OCI-LY1 (cell line): ENCODE measurements around the gene SEPTIN3.

Experiments
- H2AFZ ChIP-seq: fragments of 200-600 bp; sonication (generic), shearing (Covaris generic); 2 replicates; pipeline ENCODE4 v1.6.0; 2014; ENCODE audit warnings: antibody characterized with exemption, mild to moderate bottlenecking, low read length
- H3F3A ChIP-seq: fragments of 200-600 bp; sonication (generic), shearing (Covaris generic); 2 replicates; pipeline ENCODE4 v1.6.0; 2014; ENCODE audit warnings: mild to moderate bottlenecking, antibody characterized with exemption, low read length, moderate library complexity; ENCODE audit not compliant: insufficient read depth
- H3K27ac ChIP-seq: fragments of 200-600 bp; sonication (generic); 2 replicates; pipeline ENCODE4 v1.5.1; 2014; ENCODE audit warnings: low read length, mixed run types, mild to moderate bottlenecking, low read depth; ENCODE audit not compliant: poor library complexity, severe bottlenecking
- H3K27me3 ChIP-seq: fragments of 200-600 bp; sonication (generic); 2 replicates; pipeline ENCODE4 v1.6.0; 2014; ENCODE audit warnings: antibody characterized with exemption, mild to moderate bottlenecking, low read length, moderate library complexity; ENCODE audit not compliant: insufficient read depth
- H3K36me3 ChIP-seq: fragments of 200-600 bp; sonication (generic); 2 replicates; pipeline ENCODE4 v1.6.1; 2014; ENCODE audit warnings: mild to moderate bottlenecking, antibody characterized with exemption, low read length, moderate library complexity, mixed read lengths; ENCODE audit not compliant: insufficient read depth
- H3K4me1 ChIP-seq: fragments of 200-600 bp; sonication (generic); 2 replicates; pipeline ENCODE4 v1.5.1; 2014; ENCODE audit warnings: mild to moderate bottlenecking, low read length, moderate library complexity; ENCODE audit not compliant: insufficient read depth, severe bottlenecking
- H3K4me2 ChIP-seq: fragments of 200-600 bp; sonication (generic), shearing (Covaris generic); 2 replicates; pipeline ENCODE4 v1.6.1; 2014; ENCODE audit warnings: low read length
- H3K4me3 ChIP-seq: fragments of 200-600 bp; sonication (generic); 2 replicates; pipeline ENCODE4 v1.5.1; 2014; ENCODE audit warnings: low read length, low read depth, mild to moderate bottlenecking, mixed read lengths; ENCODE audit not compliant: poor library complexity, severe bottlenecking
- H3K79me2 ChIP-seq: fragments of 200-600 bp; shearing (Covaris generic); 2 replicates; pipeline ENCODE4 v1.6.1; 2016; ENCODE audit warnings: mixed run types, low read length, mixed read lengths; ENCODE audit not compliant: insufficient read depth
- H3K9ac ChIP-seq: fragments of 200-600 bp; sonication (generic), shearing (Covaris generic); 2 replicates; pipeline ENCODE4 v1.6.1; 2014; ENCODE audit warnings: mild to moderate bottlenecking, low read length, mixed read lengths
- H3K9me2 ChIP-seq: fragments of 200-600 bp; sonication (generic), shearing (Covaris generic); 2 replicates; pipeline ENCODE4 v1.6.1; 2014; ENCODE audit warnings: low read depth, mild to moderate bottlenecking, low read length, mixed read lengths
- H3K9me3 ChIP-seq: fragments of 200-600 bp; shearing (Covaris generic); 2 replicates; pipeline ENCODE4 v1.6.1; 2014; ENCODE audit warnings: low read length, mixed read lengths
- H4K20me1 ChIP-seq: fragments of 200-600 bp; sonication (generic), shearing (Covaris generic); 2 replicates; pipeline ENCODE4 v1.6.0; 2016; ENCODE audit warnings: mild to moderate bottlenecking, low read length; ENCODE audit not compliant: insufficient read depth
- CTCF ChIP-seq: fragments of 200-600 bp; sonication (generic), shearing (Covaris generic); IDR thresholded peaks from 2 replicates; pipeline ENCODE4 v1.5.1; 2017; ENCODE audit warnings: mild to moderate bottlenecking, antibody characterized with exemption, low read length, moderate library complexity, mixed read lengths
- EZH2 ChIP-seq: fragments of 200-600 bp; sonication (generic), shearing (Covaris generic); IDR thresholded peaks from 2 replicates; pipeline ENCODE4 v1.8.0; 2017; ENCODE audit warnings: borderline replicate concordance, mixed run types, mild to moderate bottlenecking, antibody characterized with exemption, low read length, moderate library complexity, mixed read lengths

The SEPTIN3 gene

DNA sequence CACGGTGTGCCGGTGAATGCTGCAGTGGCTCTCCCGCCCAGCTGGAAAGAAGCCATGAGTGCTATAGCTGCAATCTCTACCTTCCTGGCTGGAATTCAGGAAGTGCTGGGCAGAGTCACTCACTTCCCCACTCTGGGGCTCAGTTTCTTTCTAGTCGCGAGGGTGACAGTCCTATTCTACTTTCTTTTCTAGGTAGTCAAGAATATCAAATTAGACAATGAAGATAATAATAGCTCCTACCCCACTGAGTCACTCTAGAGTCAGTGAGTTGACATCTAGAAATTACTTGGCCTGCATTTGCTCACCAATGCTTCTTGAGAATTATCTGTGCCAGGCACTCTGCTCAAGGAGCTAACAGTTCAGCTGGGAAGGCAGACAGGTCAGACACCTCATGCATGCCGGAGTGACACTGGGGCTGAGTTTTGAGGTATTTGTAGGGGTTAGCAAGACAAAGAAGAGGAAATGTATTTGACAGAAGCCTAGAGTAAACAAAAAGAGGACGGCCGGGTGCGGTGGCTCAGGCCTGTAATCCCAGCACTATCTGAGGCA is 25.5 kb upstream of the SEPTIN3 start:
- H3K4me3 ChIP-seq: no peak overlapping the region
- H3K27ac ChIP-seq: peak overlapping the region; percentile 91
- H3K4me1 ChIP-seq: peaks cover 72% of the 10 kb centered on the region
- H3K4me2 ChIP-seq: peak overlapping the region; percentile 96; the same call in 1 of the 2 replicates
- H3K36me3 ChIP-seq: peaks cover 52% of the 10 kb centered on the region
- H4K20me1 ChIP-seq: no peaks in the 10 kb centered on the region
- H3F3A ChIP-seq: peaks cover 4% of the 10 kb centered on the region; the same call in 1 of the 2 replicates
- TF ChIP-seq EZH2 (no peak), CTCF (no peak)
- no peak overlapping the region; the same call in 1 of the 2 replicates for H3K9ac ChIP-seq
- H2AFZ ChIP-seq: no peak overlapping the region
- no peaks in the 10 kb centered on the region for H3K9me3 ChIP-seq
- H3K79me2 ChIP-seq: peaks cover 10% of the 10 kb centered on the region
- H3K27me3 ChIP-seq: no peaks in the 10 kb centered on the region
- H3K9me2 ChIP-seq: no peaks in the 10 kb centered on the region

DNA sequence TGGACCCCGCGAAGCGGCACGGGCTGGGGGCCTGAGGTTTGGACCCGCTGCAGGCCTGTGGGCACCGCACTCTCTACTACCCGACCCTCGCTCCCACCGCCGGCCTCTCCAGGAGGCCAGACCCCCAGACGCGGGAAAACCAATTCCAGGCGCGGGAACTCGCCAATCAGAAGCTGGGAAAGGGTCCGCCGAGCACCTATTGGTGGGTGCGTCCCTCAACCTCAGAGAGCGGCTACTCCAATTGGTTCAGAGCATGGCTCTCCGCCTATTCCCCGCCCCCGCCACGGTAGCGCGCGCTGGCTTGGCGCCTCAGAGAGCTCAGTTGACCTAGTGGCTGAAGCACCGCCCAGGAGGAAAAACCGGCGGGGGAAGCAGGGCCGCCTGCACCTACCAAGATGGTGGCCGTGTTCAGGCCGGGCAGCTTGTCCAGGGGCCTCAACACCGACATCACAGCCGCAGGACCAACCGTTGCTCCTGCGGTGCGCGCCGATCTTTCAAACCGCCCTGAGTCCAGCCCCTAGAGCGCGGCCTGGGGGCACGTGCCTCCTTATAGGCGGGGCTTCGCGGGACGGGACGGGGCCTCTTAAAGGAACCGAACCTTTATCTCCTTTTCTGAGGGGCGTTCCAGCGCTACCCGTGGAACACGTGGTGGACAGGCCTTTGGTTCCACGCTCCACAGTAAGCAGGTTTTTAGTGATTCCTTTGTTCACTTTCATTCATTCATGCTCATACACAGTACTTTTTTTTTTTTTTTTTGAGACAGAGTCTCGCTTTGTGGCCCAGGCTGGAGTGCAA is 22.4 kb upstream of the SEPTIN3 start, which contains the start of gene CENPM:
CENPM (minus strand) TSS at position 524 of the 795 bp plus-strand sequence; CDS start at position 448, 76 bp downstream.
- Histone ChIP-seq H3K36me3 (peaks cover 37% of the 10 kb centered on the region), H3K4me2 (peak within 1 kb of the TSS; percentile 96), H2AFZ (no peak within 1 kb of the TSS), H4K20me1 (no peaks in the 10 kb centered on the region), H3K27me3 (no peaks in the 10 kb centered on the region), H3K9ac (peak within 1 kb of the TSS; percentile 89), H3K9me3 (no peaks in the 10 kb centered on the region), H3K9me2 (no peaks in the 10 kb centered on the region), H3K79me2 (peaks cover 10% of the 10 kb centered on the region), H3K27ac (peak within 1 kb of the TSS; percentile 91), H3F3A (no peaks in the 10 kb centered on the region), H3K4me1 (peaks cover 53% of the 10 kb centered on the region), H3K4me3 (peak within 1 kb of the TSS; percentile 84)
- TF ChIP-seq CTCF (no peak), EZH2 (no peak)

DNA sequence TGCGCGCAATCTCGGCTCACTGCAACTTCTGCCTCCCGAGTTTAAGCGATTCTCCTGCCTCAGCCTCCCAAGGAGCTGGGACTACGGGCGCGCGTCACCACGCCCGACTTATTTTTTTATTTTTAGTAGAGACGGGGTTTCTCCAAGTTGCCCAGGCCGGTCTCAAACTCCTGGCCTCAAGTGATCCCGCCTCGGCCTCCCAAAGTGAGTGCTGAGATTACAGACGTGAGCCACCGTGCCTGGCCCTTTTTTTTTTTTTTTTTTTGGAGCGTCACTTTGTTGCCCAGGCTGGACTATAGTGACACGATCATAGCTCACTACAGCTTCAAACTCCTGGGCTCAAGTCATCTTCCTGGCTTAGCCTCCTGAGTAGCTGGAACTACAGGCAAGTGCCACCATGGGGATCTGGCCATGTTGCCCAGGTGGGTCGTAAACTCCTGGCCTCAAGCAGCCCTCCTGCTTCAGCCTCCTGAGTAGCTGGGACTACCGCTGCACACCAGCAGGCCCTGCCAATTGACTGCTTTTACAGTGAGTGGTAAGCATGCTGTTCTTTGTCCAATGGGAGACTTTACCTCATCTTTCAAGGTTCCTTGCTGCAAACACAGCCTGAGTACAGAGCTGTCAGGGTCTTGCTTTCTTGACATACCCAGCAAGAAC is 21.7 kb upstream of the SEPTIN3 start:
- peak overlapping the region; percentile 89 for H3K9ac ChIP-seq
- H2AFZ ChIP-seq: no peak overlapping the region
- H3K27me3 ChIP-seq: no peaks in the 10 kb centered on the region
- H3K79me2 ChIP-seq: peaks cover 10% of the 10 kb centered on the region
- peak overlapping the region; percentile 84 for H3K4me3 ChIP-seq
- H3K9me3 ChIP-seq: no peaks in the 10 kb centered on the region
- H4K20me1 ChIP-seq: no peaks in the 10 kb centered on the region
- peak overlapping the region; percentile 96 for H3K4me2 ChIP-seq
- no peaks in the 10 kb centered on the region for H3K9me2 ChIP-seq
- no peak for TF ChIP-seq CTCF
- no peak for TF ChIP-seq EZH2
- peaks cover 53% of the 10 kb centered on the region for H3K4me1 ChIP-seq
- H3K36me3 ChIP-seq: peaks cover 32% of the 10 kb centered on the region
- H3F3A ChIP-seq: no peaks in the 10 kb centered on the region
- peak overlapping the region; percentile 91 for H3K27ac ChIP-seq
